Pancreas (tissue), 10 donors: ENCODE results near the gene FARP2. TPM values are rescaled to one million over a fixed set of nuclear protein-coding genes. Genes with fewer than 3 reads are reported as not detected.
"Not testable (repeated sequence)": the region's sequence is repeated elsewhere in the genome, so short reads cannot be mapped to it uniquely, and the experiment has no call there.

ENCODE experiments used
- ATAC-seq, 4 donors: fragments of 200-7000 bp; cut with Tn5 transposase; one replicate each; pipeline versions ENCODE4 v1.8.0 to v1.9.1; 2020; ENCODE audit warnings: mild to moderate bottlenecking in 4 of 4, moderate library complexity in 4 of 4
- DNase-seq, 6 donors: peaks; one replicate each; pipeline ENCODE4 v3.0.0-alpha.2; 2020
- FAIRE-seq: peaks from 2 replicates; lab custom pipeline; 2012; peaks lifted over from hg19 to GRCh38; lab: Jason Lieb, UNC
- H3K27ac ChIP-seq, 4 donors: fragments of 200-600 bp; sonication (generic); 1 replicate in 3 of 4; 2 replicates in 1 of 4; pipeline versions ENCODE4 v1.5.0 to v1.8.0; 2020
- H3K27me3 ChIP-seq, 4 donors: fragments of 200-600 bp; one replicate each; pipeline ENCODE4 v1.8.0; 2021
- H3K36me3 ChIP-seq, 3 donors: fragments of 200-600 bp; sonication (generic) in 1 of 3; one replicate each; pipeline versions ENCODE4 v1.5.0 to v1.8.0; 2020 to 2021
- H3K4me1 ChIP-seq, 3 donors: fragments of 200-600 bp; one replicate each; pipeline ENCODE4 v1.8.0; 2021
- H3K4me3 ChIP-seq, 4 donors: fragments of 200-600 bp; sonication (generic) in 2 of 4; one replicate each; pipeline versions ENCODE4 v1.5.0 to v1.8.0; 2020 to 2021
- H3K9me3 ChIP-seq, 4 donors: fragments of 200-600 bp; one replicate each; pipeline ENCODE4 v1.8.0; 2021
- CTCF ChIP-seq, 4 donors: fragments of 200-600 bp; sonication (generic) in 3 of 4; IDR thresholded peaks; one replicate each; pipeline versions ENCODE4 v1.5.0 to v1.8.0; 2021; ENCODE audit warnings: antibody characterized with exemption in 4 of 4
- WGBS, 2 donors: extraction: QIAGEN DNeasy Blood & Tissue Kit; methylation state at CpG; one replicate each; pipeline ENCODE4 v1.1.7; 2013; 5-methylcytosine and 5-hydroxymethylcytosine counted together
- intact Hi-C, 3 donors: fragments of 100-400 bp; cut with DNase I; formaldehyde crosslinking; loops; one replicate each; pipeline versions ENCODE4 v1.11.1 to v1.14.2; 2022
- polyA plus RNA-seq, 2 donors: library from polyadenylated mRNA; stranded (reverse); fragments of 200-250 nt; gene quantifications; one replicate each; pipeline ENCODE4 v1.2.3, GENCODE V29; 2013
- total RNA-seq, 6 donors: library from RNA; stranded (reverse); fragmentation: NEBNext Ultra II Directional in 4 of 6; extraction: Animal tissue kit (Norgen Biotek cat#: 25700) in 4 of 6; gene quantifications; one replicate each; pipeline versions ENCODE4 v1.2.1 to v1.2.4, GENCODE V29; 2021 to 2023
- donor health status: healthy with polysubstance abuse.
- donor health status: DM: no; HTN: no; CAD: no; lungs with moderate emphysema.
- donor health status: DM: no; HTN: no; CAD: no.
- donor health status: control.
- donor health status: control.
- donor health status: Bipolar disorder and iron deficiency.
- donor health status: DM: yes; HTN: yes; CAD: no.
- donor health status: DM: no; HTN: no; CAD: no.
- donor health status: DM: no; HTN: no; CAD: no.
- donor health status: DM: yes; HTN: yes; CAD: no.

FARP2 gene
- total and polyA plus RNA-seq, 8 donors = 16.9 to 44.9 (median 25.8) TPM

GRCh38 chr2:241375300-241375699 lies 19.2 kb downstream of the FARP2 start:
- FAIRE-seq (no peak), ATAC-seq (no peak), DNase-seq (no peak)
- Histone ChIP-seq H3K36me3 (no peaks in the 10 kb centered on the region), H3K27me3 (no peaks in the 10 kb centered on the region), H3K4me1 (peaks cover 17 to 42% (median 37%) of the 10 kb centered on the region in 3 donors), H3K27ac (peak overlapping the region; percentile 43 to 88 (median 72)), H3K9me3 (no peaks in the 10 kb centered on the region), H3K4me3 (no peak overlapping the region)
- no peak for TF ChIP-seq CTCF (IDR thresholded peaks at IDR 0.05)
- intact Hi-C loops = no loop called here
- 29 to 41% methylated on average over 1 of the region's 1 CpG for WGBS, 2 donors

- WGBS, 2 donors = 80 to 86% methylated on average over 2 of the region's 2 CpGs
- Histone ChIP-seq H3K4me3 (no peak overlapping the region), H3K27ac (peak overlapping the region in 2 of 4 donors; percentile 20 to 88), H3K36me3 (no peaks in the 10 kb centered on the region), H3K4me1 (peaks cover 17 to 39% (median 36%) of the 10 kb centered on the region in 3 donors), H3K9me3 (no peaks in the 10 kb centered on the region), H3K27me3 (no peaks in the 10 kb centered on the region)
- FAIRE-seq (no peak), DNase-seq (no peak), ATAC-seq (no peak)
- intact Hi-C loops = no loop called here
- no peak for TF ChIP-seq CTCF (IDR thresholded peaks at IDR 0.05)
Observed at GRCh38 chr2:241376808-241377207, 20.7 kb downstream of the FARP2 start.

DNA sequence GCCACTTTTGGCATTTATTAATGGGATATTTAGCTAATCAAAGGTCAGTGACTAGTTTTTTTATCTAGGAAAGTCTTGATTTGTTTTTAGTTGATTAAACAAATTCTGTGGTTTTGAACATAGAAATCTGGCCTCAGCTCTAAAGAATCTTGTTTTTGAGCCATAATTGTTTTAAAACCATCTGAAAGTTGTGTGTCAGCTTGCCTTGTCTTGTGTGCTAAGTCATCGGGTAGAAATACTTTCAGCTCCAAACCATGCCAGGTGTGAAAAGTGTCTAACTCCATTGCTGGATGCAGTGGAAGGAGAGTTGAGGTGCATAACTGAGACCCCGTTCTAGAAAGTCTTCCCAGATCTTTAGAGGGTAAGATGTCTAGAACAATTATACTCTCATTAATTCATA lies 22.7 kb downstream of the FARP2 start:
- FAIRE-seq (no peak), ATAC-seq (no peak), DNase-seq (no peak)
- intact Hi-C loops = no loop called here
- 50 to 58% methylated on average over 2 of the region's 2 CpGs for WGBS, 2 donors
- TF ChIP-seq CTCF (IDR thresholded peaks at IDR 0.05) = no peak
- Histone ChIP-seq H3K4me1 (peaks cover 6 to 19% (median 17%) of the 10 kb centered on the region in 3 donors), H3K27me3 (no peaks in the 10 kb centered on the region), H3K27ac (peak overlapping the region in 2 of 4 donors; percentile 10 to 21), H3K36me3 (no peaks in the 10 kb centered on the region), H3K4me3 (no peak overlapping the region), H3K9me3 (no peaks in the 10 kb centered on the region)

DNA sequence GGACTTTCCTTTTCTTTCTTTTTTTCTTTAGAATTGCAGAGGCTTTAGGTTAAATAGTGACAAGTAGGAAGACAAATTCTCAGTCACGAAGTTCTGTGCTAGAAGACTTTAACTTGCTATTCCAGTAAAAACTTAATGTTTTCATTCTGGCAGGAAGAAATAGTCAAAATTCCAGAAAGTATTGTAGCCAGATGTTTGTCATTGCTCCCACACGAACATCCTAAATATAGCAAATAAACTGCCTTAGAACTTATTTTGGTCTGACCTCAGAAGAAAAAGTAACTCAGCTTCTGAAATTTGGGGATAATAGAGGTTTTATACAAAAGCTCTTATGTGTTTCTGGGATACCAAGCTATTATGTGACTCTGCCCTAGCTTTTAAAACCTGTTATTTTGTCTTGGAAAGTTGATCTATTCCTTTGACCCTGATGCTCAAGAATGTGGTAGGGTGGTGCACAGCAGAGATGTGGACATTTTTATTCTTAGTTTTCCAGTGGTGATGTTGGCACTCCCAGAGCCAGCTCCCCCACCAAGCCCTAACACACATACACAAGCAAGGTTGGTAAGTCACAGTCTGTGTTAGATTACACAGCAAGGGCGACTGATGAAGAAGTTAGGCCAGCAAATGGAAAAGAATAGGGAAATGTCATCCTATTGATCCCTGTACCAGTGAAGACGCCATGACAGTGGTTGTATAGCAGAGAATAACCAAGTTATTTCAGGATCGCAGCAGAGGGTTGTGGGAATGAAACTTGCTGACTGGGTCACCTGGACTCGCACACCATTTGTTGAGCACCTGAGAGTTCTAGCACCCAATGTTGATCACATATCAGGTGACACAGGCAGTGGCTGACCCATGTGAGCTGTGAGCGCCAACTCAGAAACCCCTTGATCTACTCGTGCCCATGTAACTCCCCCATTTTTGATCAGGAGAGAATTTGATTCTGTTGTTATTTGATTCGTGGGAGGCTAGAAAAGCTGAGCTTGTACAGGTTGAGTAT lies 23.7 kb downstream of the FARP2 start:
- Histone ChIP-seq H3K27ac (peak overlapping the region in 1 of 4 donors; percentile 21), H3K4me1 (peaks cover 0 to 15% (median 13%) of the 10 kb centered on the region in 3 donors), H3K9me3 (no peaks in the 10 kb centered on the region), H3K36me3 (no peaks in the 10 kb centered on the region), H3K4me3 (no peak overlapping the region), H3K27me3 (no peaks in the 10 kb centered on the region)
- WGBS, 2 donors = 80 to 85% methylated on average over 9 of the region's 9 CpGs
- intact Hi-C loops = no loop called here
- DNase-seq (no peak), ATAC-seq (no peak), FAIRE-seq (no peak)
- TF ChIP-seq CTCF (IDR thresholded peaks at IDR 0.05) = no peak

- intact Hi-C loops = no loop called here
- Histone ChIP-seq H3K4me1 (peaks cover 0 to 6% (median 6%) of the 10 kb centered on the region in 3 donors), H3K4me3 (no peak overlapping the region), H3K9me3 (no peaks in the 10 kb centered on the region), H3K36me3 (no peaks in the 10 kb centered on the region), H3K27ac (no peak overlapping the region), H3K27me3 (no peaks in the 10 kb centered on the region)
- no peak for ATAC-seq
- DNase-seq = no peak
- FAIRE-seq = no peak
- no peak for TF ChIP-seq CTCF (IDR thresholded peaks at IDR 0.05)
- WGBS, 2 donors = 43 to 59% methylated on average over 4 of the region's 4 CpGs
Observed at GRCh38 chr2:241381872-241382271, 25.8 kb downstream of the FARP2 start.

DNA sequence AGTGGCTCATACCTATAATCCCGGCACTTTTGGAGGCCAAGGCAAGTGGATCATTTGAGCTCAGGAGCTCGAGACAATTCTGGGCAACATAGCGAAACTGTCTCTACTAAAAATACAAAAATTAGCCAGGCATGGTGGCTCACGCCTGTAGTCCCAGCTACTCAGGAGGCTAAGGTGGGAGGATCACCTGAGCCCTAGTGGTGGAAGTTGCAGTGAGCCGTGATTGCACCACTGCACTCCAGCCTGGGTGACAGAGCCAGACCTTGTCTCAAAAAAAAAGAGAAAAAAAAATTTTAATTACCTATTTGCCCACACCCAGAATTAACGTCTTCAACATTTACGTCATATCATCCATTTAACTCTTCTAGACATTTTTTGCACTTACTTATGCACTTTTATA lies 29.4 kb downstream of the FARP2 start:
- DNase-seq, H3K36me3 ChIP-seq, ATAC-seq, intact Hi-C loops, FAIRE-seq, H3K9me3 ChIP-seq, H3K27ac ChIP-seq, H3K4me1 ChIP-seq, H3K4me3 ChIP-seq, H3K27me3 ChIP-seq: not testable (repeated sequence)
- whole genome bisulfite sequencing, 2 donors = 94 to 95% methylated on average over 7 of the region's 7 CpGs
